Mammary epithelial cell (primary cell): Measurements from ENCODE around the gene PHKG2.

ENCODE experiments used
- EZH2 ChIP-seq: IDR thresholded peaks from 2 replicates; pipeline ENCODE4 v1.6.1; 2012; ENCODE audit warnings: low read length, inconsistent platforms, borderline replicate concordance
- TF ChIP-seq, protein P1 (sequence below), 2 donors: IDR thresholded peaks in 1 of 2; conservative IDR thresholded peaks in 1 of 2; 2 replicates each; pipeline ENCODE4 v1.5.1; 2011 to 2012; ENCODE audit warnings: inconsistent platforms in 2 of 2, low read length in 2 of 2, mild to moderate bottlenecking in 2 of 2, control low read depth in 1 of 2, low read depth in 1 of 2; ENCODE audit not compliant: insufficient read depth in 1 of 2; ENCODE audit errors: extremely low read depth in 1 of 2

DNA sequence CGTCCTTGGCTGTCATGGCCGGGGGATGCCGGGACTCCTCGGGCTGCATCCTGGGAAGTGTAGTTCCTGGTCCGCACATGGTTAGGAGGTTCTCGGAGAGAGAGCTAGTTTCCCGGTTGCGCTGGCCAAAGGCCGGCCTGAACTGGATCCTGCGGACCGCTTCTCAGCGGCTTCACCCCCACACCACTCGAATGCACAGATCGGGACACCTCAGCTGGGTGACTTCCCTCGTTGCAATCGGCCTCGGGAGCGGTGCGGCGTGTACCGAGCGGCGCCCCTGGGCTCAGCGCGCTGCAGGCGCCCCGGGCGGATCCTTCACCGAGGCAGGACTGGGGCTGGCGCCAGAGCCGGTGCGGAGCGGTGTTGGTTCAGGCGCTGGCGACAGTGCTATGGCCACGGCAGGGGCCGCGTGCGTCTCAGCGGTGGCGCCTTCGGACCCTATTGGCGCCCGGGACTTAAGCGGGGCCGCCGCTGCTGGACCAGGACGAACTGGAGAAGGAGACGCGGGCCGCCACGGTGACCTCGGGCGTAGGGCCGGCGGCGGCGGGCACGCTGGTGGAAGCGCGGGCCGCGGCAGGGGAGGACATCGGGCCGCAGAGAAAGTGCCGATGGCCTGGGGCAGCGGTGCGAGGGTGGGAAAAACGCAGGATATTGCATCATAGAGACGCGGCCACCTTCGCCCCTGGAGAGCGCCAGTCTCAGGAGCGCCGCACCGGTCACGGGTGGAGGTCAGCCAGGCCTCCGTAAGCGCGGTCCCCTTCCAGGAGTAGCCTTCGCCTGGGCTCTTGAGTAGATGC lies 27.4 kb downstream of the PHKG2 start:
- TF ChIP-seq, protein P1, sequence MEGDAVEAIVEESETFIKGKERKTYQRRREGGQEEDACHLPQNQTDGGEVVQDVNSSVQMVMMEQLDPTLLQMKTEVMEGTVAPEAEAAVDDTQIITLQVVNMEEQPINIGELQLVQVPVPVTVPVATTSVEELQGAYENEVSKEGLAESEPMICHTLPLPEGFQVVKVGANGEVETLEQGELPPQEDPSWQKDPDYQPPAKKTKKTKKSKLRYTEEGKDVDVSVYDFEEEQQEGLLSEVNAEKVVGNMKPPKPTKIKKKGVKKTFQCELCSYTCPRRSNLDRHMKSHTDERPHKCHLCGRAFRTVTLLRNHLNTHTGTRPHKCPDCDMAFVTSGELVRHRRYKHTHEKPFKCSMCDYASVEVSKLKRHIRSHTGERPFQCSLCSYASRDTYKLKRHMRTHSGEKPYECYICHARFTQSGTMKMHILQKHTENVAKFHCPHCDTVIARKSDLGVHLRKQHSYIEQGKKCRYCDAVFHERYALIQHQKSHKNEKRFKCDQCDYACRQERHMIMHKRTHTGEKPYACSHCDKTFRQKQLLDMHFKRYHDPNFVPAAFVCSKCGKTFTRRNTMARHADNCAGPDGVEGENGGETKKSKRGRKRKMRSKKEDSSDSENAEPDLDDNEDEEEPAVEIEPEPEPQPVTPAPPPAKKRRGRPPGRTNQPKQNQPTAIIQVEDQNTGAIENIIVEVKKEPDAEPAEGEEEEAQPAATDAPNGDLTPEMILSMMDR (conservative IDR thresholded peaks at IDR 0.05 in 1 of 2, IDR thresholded peaks at IDR 0.05 in 1 of 2; ENCODE audit: extremely low read depth in 1 of 2, insufficient read depth in 1 of 2, low read depth in 1 of 2, low read length in 2 of 2): no peak
- TF ChIP-seq EZH2: no peak
